Measurements from ENCODE around the gene AARS1. TPM values are rescaled to one million over a fixed set of nuclear protein-coding genes. Genes with fewer than 3 reads are reported as not detected.
"Not testable (repeated sequence)": the region's sequence is repeated elsewhere in the genome, so short reads cannot be mapped to it uniquely, and the experiment has no call there.

The AARS1 gene
- polyA plus RNA-seq, 2 donors = 12.9 to 27.8 TPM

GRCh38 chr16:70304892-70305448 lies 15.7 kb upstream of the AARS1 start:
- Histone ChIP-seq H3K4me1 (ENCODE audit: control insufficient read depth in 2 of 2, insufficient read depth in 2 of 2, low read length in 1 of 2) (no peaks in the 10 kb centered on the region), H3K27me3 (ENCODE audit: control insufficient read depth in 1 of 2, insufficient read depth in 2 of 2, low read length in 2 of 2) (no peaks in the 10 kb centered on the region), H3K27ac (ENCODE audit: low read depth in 2 of 2, low read length in 1 of 2) (no peak overlapping the region), H3K36me3 (ENCODE audit: control insufficient read depth in 2 of 2, insufficient read depth in 2 of 2, low read length in 1 of 2) (no peaks in the 10 kb centered on the region), H3K9me3 (ENCODE audit: control insufficient read depth in 2 of 2, insufficient read depth in 1 of 2, low read depth in 1 of 2, low read length in 1 of 2) (no peaks in the 10 kb centered on the region), H3K4me3 (ENCODE audit: low read depth in 1 of 2, low read length in 2 of 2) (no peak overlapping the region)
- WGBS, 2 donors = 64 to 65% methylated on average over 3 of the region's 3 CpGs

DNA sequence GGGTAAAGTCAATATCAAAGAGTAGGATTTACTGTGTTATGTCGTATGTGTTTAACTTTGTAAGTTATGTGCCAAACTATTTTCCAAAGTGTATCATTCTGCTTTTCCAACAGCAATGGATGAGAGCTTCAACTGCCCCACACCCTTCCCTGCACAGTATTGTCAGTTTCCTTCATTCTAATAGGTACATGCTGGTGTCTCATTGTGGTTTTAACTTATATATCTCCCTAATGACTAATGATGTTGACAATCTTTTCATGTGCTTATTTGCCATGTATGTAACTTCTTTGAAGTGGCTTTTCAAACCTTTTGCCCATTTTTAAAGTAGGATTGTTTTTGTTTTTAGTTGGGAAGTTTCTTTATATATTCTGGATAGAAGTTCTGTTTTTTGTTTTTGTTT lies 13.4 kb upstream of the AARS1 start:
- WGBS, 2 donors = 42 to 56% methylated on average over 1 of the region's 1 CpG
- no peak overlapping the region for H3K27ac ChIP-seq (ENCODE audit: low read depth in 2 of 2, low read length in 1 of 2)
- no peaks in the 10 kb centered on the region for H3K9me3 ChIP-seq (ENCODE audit: control insufficient read depth in 2 of 2, insufficient read depth in 1 of 2, low read depth in 1 of 2, low read length in 1 of 2)
- no peaks in the 10 kb centered on the region for H3K4me1 ChIP-seq (ENCODE audit: control insufficient read depth in 2 of 2, insufficient read depth in 2 of 2, low read length in 1 of 2)
- no peaks in the 10 kb centered on the region for H3K36me3 ChIP-seq (ENCODE audit: control insufficient read depth in 2 of 2, insufficient read depth in 2 of 2, low read length in 1 of 2)
- H3K27me3 ChIP-seq (ENCODE audit: control insufficient read depth in 1 of 2, insufficient read depth in 2 of 2, low read length in 2 of 2) = no peaks in the 10 kb centered on the region
- H3K4me3 ChIP-seq (ENCODE audit: low read depth in 1 of 2, low read length in 2 of 2) = no peak overlapping the region

DNA sequence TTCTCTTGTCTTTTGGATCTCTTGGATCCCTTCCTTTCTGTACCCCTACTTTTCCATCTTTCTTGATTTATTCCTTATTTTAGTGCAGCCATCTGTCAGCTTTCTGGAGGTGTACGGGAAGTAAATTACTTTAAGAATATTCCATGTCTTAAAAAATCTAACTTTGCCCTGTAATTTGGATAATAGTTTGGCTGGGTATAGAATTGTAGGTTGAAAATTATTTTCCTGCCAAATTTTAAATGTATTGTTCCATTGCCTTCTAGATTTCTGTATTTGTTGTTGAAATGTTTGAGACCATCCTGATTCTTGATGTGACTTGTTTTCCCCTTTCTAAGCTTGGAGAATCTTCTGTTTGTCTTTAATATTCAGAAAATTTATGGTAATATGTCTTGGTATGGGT lies 11.8 kb upstream of the AARS1 start:
- Histone ChIP-seq H3K27me3 (ENCODE audit: control insufficient read depth in 1 of 2, insufficient read depth in 2 of 2, low read length in 2 of 2) (no peaks in the 10 kb centered on the region), H3K36me3 (ENCODE audit: control insufficient read depth in 2 of 2, insufficient read depth in 2 of 2, low read length in 1 of 2) (no peaks in the 10 kb centered on the region), H3K9me3 (ENCODE audit: control insufficient read depth in 2 of 2, insufficient read depth in 1 of 2, low read depth in 1 of 2, low read length in 1 of 2) (no peaks in the 10 kb centered on the region), H3K4me3 (ENCODE audit: low read depth in 1 of 2, low read length in 2 of 2) (no peak overlapping the region), H3K27ac (ENCODE audit: low read depth in 2 of 2, low read length in 1 of 2) (no peak overlapping the region), H3K4me1 (ENCODE audit: control insufficient read depth in 2 of 2, insufficient read depth in 2 of 2, low read length in 1 of 2) (no peaks in the 10 kb centered on the region)
- WGBS, 2 donors = 98 to 100% methylated on average over 1 of the region's 1 CpG

DNA sequence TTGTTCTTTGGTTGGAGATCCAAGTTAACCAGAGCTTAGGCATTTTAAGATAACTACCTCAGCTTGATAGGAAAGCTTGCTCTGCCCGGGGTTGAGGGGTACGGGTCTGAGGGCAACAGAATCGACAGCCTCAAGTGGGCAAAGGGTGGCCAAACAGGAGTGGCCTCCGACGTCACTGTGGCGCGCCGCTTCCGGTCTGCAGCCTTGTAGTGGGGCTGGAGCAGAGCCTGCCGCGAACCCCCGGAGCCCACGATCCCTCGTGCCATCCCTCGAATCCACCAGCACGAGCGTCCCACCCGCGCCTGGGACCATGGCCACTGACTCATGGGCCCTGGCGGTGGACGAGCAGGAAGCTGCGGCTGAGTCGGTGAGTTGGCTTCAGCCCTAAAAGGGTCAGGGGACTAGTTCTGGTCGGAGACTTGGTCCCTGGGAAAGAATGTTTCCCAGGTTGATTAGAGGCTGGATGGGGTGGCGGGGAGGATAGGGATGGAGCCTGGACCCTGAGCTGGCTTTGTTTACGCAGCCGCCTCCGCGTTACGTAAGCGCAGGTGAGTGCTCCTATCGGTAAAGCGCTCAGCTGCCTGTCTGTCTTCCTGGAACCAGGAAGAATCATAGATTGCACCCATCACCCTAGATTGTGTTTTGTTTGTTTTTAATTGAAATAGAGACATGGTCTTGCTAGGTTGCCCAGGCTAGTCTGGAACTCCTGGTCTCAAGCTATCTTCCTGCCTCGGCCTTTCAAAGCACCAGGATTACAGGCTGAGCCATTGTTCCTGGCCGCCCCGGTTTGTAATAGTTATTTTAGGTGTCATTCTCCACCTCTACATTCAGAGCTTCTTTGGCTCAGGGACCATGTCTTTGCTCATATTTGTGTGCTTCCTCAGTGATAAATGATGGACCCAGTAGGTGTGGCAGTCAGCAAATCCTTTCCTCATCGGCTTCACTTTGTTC lies 10.0 kb upstream of the AARS1 start, which contains the start of gene DDX19B:
Gene DDX19B, plus strand, starts transcription at position 199 of the 951 bp plus-strand sequence. Its CDS starts 112 bp downstream, at position 311.
- Histone ChIP-seq H3K9me3 (ENCODE audit: control insufficient read depth in 2 of 2, insufficient read depth in 1 of 2, low read depth in 1 of 2, low read length in 1 of 2) (no peaks in the 10 kb centered on the region), H3K27ac (ENCODE audit: low read depth in 2 of 2, low read length in 1 of 2) (peak within 1 kb of the TSS; percentile 97 to 99), H3K4me1 (ENCODE audit: control insufficient read depth in 2 of 2, insufficient read depth in 2 of 2, low read length in 1 of 2) (no peaks in the 10 kb centered on the region), H3K36me3 (ENCODE audit: control insufficient read depth in 2 of 2, insufficient read depth in 2 of 2, low read length in 1 of 2) (no peaks in the 10 kb centered on the region), H3K27me3 (ENCODE audit: control insufficient read depth in 1 of 2, insufficient read depth in 2 of 2, low read length in 2 of 2) (no peaks in the 10 kb centered on the region), H3K4me3 (ENCODE audit: low read depth in 1 of 2, low read length in 2 of 2) (peak within 1 kb of the TSS; percentile 89 to 98)
- WGBS, 2 donors = 1% methylated on average over 37 of the region's 37 CpGs

DNA sequence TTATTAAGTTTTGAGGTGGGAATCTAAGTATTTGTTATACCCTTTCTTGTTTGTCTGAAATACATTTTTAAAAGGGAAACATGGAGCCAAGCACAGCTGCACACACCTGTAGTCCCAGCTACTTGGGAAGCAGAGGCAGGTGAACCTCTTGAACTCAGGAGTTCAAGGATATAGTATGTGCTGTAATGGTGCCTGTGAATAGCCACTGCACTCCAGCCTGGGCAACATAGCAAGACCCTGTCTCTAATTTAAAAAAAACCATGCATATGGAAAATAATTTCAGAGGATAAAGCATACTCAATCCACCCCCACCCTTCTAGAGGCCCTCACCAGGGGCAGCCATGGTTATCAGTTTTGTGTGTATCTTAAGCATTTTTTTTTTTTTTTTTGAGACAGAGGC lies 6.3 kb upstream of the AARS1 start:
- Histone ChIP-seq H3K36me3 (ENCODE audit: control insufficient read depth in 2 of 2, insufficient read depth in 2 of 2, low read length in 1 of 2) (no peaks in the 10 kb centered on the region), H3K9me3 (ENCODE audit: control insufficient read depth in 2 of 2, insufficient read depth in 1 of 2, low read depth in 1 of 2, low read length in 1 of 2) (no peaks in the 10 kb centered on the region), H3K27ac (ENCODE audit: low read depth in 2 of 2, low read length in 1 of 2) (no peak overlapping the region), H3K4me3 (ENCODE audit: low read depth in 1 of 2, low read length in 2 of 2) (no peak overlapping the region), H3K27me3 (ENCODE audit: control insufficient read depth in 1 of 2, insufficient read depth in 2 of 2, low read length in 2 of 2) (no peaks in the 10 kb centered on the region), H3K4me1 (ENCODE audit: control insufficient read depth in 2 of 2, insufficient read depth in 2 of 2, low read length in 1 of 2) (no peaks in the 10 kb centered on the region)

- Histone ChIP-seq H3K27ac (ENCODE audit: low read depth in 2 of 2, low read length in 1 of 2) (no peak overlapping the region), H3K4me3 (ENCODE audit: low read depth in 1 of 2, low read length in 2 of 2) (no peak overlapping the region), H3K36me3 (ENCODE audit: control insufficient read depth in 2 of 2, insufficient read depth in 2 of 2, low read length in 1 of 2) (no peaks in the 10 kb centered on the region), H3K4me1 (ENCODE audit: control insufficient read depth in 2 of 2, insufficient read depth in 2 of 2, low read length in 1 of 2) (no peaks in the 10 kb centered on the region), H3K27me3 (ENCODE audit: control insufficient read depth in 1 of 2, insufficient read depth in 2 of 2, low read length in 2 of 2) (no peaks in the 10 kb centered on the region), H3K9me3 (ENCODE audit: control insufficient read depth in 2 of 2, insufficient read depth in 1 of 2, low read depth in 1 of 2, low read length in 1 of 2) (no peaks in the 10 kb centered on the region)
- 94 to 95% methylated on average over 28 of the region's 28 CpGs for WGBS, 2 donors
These were observed 5.2 kb upstream of the AARS1 start for GRCh38 chr16:70294385-70295025.

GRCh38 chr16:70292148-70292547 lies 2.8 kb upstream of the AARS1 start:
- H3K9me3 ChIP-seq (ENCODE audit: control insufficient read depth in 2 of 2, insufficient read depth in 1 of 2, low read depth in 1 of 2, low read length in 1 of 2); H3K4me1 ChIP-seq (ENCODE audit: control insufficient read depth in 2 of 2, insufficient read depth in 2 of 2, low read length in 1 of 2); H3K4me3 ChIP-seq (ENCODE audit: low read depth in 1 of 2, low read length in 2 of 2); H3K27me3 ChIP-seq (ENCODE audit: control insufficient read depth in 1 of 2, insufficient read depth in 2 of 2, low read length in 2 of 2); H3K36me3 ChIP-seq (ENCODE audit: control insufficient read depth in 2 of 2, insufficient read depth in 2 of 2, low read length in 1 of 2); H3K27ac ChIP-seq (ENCODE audit: low read depth in 2 of 2, low read length in 1 of 2): not testable (repeated sequence)
- WGBS, 2 donors = 88 to 92% methylated on average over 11 of the region's 11 CpGs

DNA sequence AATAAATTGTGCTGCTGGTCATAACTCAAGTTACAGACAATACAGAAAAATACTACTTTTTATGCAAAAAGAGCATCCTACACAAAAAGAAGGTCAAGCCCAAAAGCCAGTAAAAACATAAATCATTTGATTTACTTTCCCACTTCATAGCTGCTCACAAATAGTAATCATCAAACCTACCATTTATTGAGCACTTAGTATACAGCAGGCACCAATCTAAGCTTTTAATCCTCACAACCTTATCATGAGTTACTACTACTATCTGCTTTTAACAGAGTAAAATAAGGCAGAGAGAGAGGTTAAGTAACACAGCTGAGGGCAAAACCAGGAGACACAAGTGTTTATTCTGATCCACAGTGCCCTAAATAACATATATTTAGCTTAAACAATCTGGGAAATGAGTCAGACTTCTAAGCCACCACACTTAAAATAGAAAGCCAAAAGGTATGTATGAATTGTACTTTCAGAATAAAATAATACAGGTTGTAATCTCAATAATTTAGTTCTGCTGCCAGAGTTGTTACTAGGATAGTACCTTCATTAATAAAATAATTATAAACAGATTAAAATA lies 1.7 kb upstream of the AARS1 start:
- H3K4me3 ChIP-seq (ENCODE audit: low read depth in 1 of 2, low read length in 2 of 2) = no peak overlapping the region
- H3K27me3 ChIP-seq (ENCODE audit: control insufficient read depth in 1 of 2, insufficient read depth in 2 of 2, low read length in 2 of 2) = no peaks in the 10 kb centered on the region
- H3K27ac ChIP-seq (ENCODE audit: low read depth in 2 of 2, low read length in 1 of 2) = no peak overlapping the region
- H3K9me3 ChIP-seq (ENCODE audit: control insufficient read depth in 2 of 2, insufficient read depth in 1 of 2, low read depth in 1 of 2, low read length in 1 of 2) = no peaks in the 10 kb centered on the region
- no peaks in the 10 kb centered on the region for H3K36me3 ChIP-seq (ENCODE audit: control insufficient read depth in 2 of 2, insufficient read depth in 2 of 2, low read length in 1 of 2)
- H3K4me1 ChIP-seq (ENCODE audit: control insufficient read depth in 2 of 2, insufficient read depth in 2 of 2, low read length in 1 of 2) = no peaks in the 10 kb centered on the region

GRCh38 chr16:70287304-70287971 lies 1.9 kb downstream of the AARS1 start:
- H3K4me3 ChIP-seq (ENCODE audit: low read depth in 1 of 2, low read length in 2 of 2); H3K9me3 ChIP-seq (ENCODE audit: control insufficient read depth in 2 of 2, insufficient read depth in 1 of 2, low read depth in 1 of 2, low read length in 1 of 2); H3K4me1 ChIP-seq (ENCODE audit: control insufficient read depth in 2 of 2, insufficient read depth in 2 of 2, low read length in 1 of 2); H3K27ac ChIP-seq (ENCODE audit: low read depth in 2 of 2, low read length in 1 of 2); H3K36me3 ChIP-seq (ENCODE audit: control insufficient read depth in 2 of 2, insufficient read depth in 2 of 2, low read length in 1 of 2); H3K27me3 ChIP-seq (ENCODE audit: control insufficient read depth in 1 of 2, insufficient read depth in 2 of 2, low read length in 2 of 2): not testable (repeated sequence)
- WGBS, 2 donors = 93 to 97% methylated on average over 17 of the region's 17 CpGs

Measured in esophagus (tissue), 2 donors.